A172 (cell line): ENCODE data around the gene PSMC3. TPM values are rescaled to one million over a fixed set of nuclear protein-coding genes. Genes with fewer than 3 reads are reported as not detected.
A peak's percentile ranks its signal among the peaks of the same experiment; 100 is the strongest.

ENCODE experiments used
- DNase-seq: peaks from one replicate; pipeline ENCODE4 v3.0.0-alpha.2; 2015; ENCODE audit warnings: low spot score
- total RNA-seq: library from RNA; depleted of rRNA; stranded (reverse); fragments of >200 nt; shearing (Covaris generic); gene quantifications from 2 replicates; pipeline ENCODE4 v1.2.3, GENCODE V29; 2014

PSMC3 gene
- total RNA-seq, 1 experiment from 2014 or later: 665 TPM

DNA sequence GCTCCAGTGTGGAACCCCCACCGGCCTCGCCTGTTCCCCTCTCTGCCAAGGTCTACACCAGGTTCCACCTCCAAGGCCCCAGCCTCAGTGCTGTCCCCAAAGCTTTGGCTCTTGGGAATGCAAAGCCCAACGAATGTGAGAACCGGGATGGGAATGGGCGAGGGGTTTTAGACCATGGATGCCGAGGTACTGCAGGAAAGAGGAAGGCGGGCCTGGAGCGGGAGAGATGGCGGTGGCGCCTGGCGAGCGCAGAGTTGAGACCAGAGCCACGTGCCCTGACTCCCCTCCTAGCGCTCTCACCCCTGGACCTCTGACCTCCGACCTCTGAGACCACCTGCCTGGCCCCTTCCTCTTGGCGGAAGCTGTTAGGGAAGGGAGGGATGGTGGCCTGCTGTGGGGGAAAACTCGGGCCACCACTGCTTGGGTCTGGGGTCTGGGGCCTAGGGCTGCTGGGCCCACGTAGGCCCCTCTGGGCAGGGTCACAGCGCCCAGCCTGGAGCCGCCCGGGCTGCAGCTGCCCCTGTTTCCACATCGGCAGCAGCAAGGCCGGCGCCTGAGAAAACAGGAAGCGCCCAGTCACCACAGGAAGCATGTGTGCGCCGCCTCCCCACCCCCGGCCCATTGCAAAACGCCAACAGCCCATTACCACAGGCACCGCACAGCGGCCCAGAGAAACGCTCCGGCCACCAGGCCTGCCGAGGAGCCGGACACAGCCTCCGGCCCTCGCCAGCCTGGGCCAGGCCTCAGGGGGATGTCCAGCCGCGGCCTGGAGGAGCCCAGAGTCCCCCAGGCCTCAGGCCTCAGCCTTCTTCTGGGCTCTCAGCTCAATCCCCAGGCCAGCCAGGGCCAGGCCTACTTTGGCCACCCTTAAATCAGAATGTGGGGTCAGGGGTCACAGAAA, 31.7 kb downstream of the PSMC3 start:
- DNase-seq: no peak

- DNase-seq: no peak
Observed at GRCh38 chr11:47394050-47394321, 32.3 kb downstream of the PSMC3 start.

GRCh38 chr11:47393163-47394049, 32.8 kb downstream of the PSMC3 start:
- peak; percentile 43 for DNase-seq

- DNase-seq: no peak
Observed at GRCh38 chr11:47392546-47393162, 33.6 kb downstream of the PSMC3 start.

DNA sequence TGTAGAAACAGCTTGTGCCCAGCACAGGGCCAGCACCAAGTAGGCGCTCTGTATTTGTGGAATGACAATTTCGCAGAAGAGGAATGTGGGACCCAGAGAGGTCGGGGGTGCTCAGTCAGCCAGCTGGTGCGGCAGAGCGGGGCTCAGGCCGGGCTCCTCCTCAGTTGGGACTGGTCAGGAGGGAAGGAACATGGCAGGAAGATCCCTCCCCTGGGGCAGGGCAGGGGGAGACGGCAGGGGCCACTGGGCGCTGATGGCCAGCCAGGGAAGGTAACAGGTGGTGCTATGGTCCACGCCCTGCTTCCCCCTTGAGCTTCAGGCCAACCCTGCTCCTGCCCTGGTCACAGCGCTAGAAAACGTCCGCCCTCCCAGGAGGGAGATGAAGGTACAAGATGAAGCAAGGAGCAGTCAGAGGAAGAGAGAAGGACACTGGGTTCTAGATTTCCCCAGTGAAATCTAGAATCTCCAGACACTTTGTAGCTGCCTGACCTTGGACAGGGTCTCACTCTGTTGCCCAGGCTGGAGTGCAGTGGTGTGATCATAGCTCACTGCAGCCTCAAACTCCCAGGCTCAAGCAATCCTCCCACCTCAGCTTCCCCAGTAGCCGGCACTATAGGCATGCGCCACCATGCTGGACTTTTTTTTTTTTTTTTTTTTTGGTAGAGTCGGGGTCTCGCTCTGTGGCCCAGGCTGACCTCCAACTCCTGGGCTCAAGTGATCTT, 34.4 kb downstream of the PSMC3 start:
- DNase-seq: no peak

DNA sequence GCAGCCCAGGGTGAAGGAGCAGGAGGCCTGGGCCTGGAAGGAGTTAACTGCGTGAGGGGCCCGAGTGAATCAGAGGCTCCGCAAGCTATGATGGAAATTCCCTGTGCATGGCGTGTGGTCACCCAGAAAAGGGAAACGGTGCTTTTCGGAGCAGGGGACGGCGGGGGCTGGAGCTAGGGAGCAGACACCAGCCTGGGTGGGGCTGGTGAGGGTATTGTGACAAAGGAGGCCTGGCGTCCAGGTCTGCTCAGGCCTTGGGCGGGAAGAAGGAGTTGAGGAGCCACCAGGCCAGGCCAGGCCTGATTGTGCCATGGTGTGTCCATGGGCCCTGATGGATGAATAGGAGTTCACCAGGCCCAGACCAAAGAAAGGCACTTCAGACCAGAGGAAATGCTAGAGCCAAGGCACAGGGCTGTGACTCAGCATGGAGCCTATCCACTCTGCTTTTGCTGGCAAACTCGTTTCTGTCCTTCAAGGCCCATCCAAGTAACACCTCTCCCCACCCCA, 35.1 kb downstream of the PSMC3 start:
- no peak for DNase-seq

DNA sequence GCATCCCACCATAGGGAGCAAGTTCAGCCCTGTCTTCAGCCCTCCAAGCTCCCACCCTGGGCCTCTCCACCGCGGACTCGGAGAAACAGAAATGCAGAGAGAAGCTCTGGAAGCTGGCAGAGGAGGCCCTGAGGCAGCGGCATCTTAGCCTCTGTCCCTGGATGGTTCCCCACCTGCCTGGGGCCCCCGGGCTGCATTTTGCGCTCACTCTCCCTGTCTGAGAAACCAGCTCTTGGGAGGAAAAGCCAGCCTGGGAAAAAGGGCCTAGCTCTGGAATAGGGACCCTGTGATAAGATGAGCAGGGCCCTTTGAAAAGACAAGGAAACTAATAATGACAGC, 35.8 kb downstream of the PSMC3 start:
- no peak for DNase-seq

DNA sequence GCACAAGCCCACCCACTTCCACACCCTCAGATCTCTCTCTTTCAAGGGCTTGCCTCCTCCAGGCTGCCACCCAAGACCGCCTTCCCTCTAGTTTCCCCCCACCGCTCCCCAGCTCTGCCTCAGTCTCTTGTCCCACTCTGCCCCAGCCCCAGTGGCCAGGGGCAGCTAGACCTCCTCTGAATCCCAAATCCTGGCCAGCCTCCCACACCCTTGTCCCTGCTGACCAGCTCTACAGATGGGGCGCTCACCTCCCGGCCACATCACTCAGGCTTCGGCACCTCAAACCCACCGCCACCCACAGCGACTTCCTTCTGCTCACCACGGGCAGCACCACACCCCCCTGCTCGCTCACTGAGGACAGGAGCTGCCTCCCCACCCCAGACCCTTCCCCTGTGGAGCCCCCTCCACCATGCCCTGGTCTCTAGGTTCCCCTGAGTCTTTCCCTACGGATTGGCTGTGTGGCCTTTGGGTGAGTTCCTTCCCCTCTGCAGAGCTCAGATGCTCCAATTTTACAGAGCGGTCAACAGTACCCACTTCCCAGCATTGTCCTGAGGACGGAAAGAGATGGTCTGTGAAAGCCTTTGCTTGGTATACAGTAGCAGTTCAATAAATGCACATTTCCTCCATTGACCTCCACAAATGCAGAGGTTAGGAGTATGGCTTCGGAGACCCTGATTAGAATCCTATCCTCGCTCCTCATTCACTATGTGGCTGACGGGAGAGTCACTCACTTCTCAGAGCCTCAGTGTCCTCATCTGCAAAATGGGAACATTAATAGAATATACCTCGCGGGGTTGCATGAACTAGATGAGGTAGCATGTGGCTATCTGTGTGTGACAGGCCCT, 36.4 kb downstream of the PSMC3 start:
- DNase-seq: no peak

DNA sequence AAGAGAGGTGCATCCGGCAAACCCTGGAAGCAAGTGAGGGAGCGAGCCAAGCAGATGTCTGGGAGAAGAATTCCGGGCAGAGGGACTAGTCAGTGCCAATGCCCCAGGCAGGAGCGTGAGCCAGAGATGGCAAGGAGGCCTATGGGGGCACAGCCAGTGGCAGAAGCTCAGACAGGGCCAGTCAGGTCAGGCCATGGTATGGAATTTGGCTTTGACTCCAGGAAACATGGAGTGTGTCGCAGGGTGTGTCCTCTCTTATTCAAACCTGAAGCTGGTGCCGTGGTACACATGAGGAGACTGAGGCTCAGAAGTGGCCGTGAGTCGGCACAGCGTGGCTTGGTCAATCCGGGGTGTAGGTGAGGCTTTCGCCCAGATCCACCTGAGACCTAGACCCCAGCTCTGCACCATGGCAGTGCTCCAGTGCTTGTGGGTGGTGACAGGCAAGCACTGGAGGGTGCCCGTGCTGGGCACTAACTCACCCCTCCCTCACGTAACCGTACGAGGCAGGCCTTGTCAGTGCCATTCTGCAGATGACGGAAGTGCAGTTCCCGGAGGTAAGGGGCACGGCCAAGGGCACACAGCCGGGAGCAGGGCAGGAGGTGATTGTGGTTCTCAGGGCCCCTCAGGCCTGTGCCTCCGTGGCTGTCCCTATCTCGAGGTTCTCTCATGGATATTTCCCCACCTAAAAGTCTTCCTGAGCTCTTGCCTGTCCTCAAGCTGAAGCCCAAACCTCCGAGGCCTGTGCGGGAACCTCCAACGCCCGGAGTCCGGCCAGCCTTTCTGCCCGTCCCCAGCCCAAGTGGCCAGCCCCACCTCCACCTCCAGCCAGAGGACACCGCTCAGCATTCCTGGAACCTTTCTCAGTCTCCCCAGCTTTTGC, 37.3 kb downstream of the PSMC3 start:
- DNase-seq: no peak

GRCh38 chr11:47387944-47388696, 38.1 kb downstream of the PSMC3 start:
- no peak for DNase-seq

DNA sequence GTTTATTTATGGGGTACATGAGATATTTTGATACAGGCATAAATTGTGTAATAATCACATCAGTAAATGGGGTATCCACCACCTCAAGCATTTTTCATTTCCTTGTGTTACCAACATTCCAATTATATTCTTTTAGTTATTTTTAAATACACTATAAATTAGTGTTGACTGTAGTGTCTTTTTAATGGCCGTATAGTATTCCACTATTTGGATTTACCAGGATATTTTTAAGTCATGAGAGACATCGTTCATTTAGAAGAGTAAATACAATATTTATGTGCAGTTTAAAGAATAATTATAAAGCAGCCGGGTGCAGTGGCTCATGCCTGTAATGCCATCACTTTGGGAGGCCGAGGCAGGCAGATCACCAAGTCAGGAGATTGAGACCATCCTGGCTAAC, 41.7 kb downstream of the PSMC3 start:
- DNase-seq: no peak

DNA sequence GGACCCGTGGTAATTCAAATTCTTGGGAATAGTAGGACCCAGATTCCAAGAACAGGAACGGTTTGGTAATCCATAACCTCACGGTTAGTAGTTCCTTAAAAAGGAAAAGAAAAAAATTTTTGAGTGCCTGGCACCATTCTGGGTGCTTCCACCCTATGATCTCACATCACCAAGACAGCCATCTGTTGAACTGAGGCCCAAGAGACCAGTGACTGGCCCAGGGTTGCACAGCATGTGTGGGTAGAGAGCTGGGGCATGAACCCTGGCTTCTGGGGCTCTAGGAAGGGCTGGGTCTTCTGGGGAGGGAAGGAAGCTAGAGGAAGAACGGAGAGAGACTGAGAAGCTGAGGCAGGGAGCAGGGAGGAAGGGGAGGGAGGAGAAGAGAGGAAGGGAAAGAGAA, 43.2 kb downstream of the PSMC3 start:
- no peak for DNase-seq

DNA sequence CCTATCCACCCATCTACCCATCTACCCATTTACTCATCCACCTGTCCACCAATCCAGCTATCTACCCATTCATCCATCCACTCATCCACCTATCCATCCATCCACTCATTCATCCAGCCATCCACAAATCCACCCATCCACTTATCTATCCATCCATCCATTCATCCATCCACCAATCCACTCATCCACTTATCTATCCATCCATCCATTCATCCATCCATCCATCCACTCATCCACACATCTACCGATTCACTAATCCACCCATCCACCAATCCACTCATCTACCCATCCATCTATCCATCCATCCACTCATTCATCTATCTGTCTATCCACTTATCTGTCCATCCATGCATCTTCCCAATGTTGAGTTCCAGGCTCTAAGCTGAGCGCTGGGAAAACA, 46.2 kb downstream of the PSMC3 start:
- no peak for DNase-seq

DNA sequence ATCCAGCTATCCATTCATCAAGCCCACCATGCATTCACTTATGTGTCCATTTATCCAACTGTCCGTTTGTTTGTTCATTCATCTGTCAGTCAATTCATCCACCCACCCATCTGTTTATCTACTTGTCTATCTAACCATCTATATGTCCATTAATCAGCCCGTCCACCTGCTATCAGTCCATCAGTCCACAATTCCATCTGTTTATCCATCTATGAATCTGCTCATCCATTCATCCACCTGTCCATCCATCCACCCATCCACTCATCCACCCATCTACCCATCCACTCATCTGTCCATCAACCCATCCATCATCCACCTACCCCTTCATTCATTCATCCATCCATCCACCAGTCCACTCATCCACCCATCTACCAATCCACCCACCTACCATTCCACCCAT, 46.9 kb downstream of the PSMC3 start:
- no peak for DNase-seq

DNA sequence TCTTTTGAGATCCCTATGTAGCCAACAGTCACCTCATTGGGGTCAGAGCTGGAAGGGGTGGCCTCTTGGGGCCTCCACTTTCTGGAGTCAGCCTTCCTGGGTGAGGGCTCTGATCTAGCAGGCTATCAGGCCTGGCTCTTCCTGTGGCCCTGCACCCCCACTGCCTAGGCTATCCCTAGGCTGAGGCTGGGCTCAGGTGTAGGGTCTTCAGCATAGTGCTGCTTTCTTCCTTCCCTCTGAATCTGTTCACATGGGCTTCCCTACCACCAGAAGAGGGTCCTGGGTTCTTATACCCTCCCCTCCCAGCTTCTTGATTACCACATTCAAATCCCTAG, 47.4 kb downstream of the PSMC3 start:
- no peak for DNase-seq

- no peak for DNase-seq
Observed at GRCh38 chr11:47378010-47378835, 48.0 kb downstream of the PSMC3 start, which contains the start of gene SPI1. Gene SPI1 (minus strand): TSS chr11:47378547. CDS start chr11:47378353, 194 bp downstream.

DNA sequence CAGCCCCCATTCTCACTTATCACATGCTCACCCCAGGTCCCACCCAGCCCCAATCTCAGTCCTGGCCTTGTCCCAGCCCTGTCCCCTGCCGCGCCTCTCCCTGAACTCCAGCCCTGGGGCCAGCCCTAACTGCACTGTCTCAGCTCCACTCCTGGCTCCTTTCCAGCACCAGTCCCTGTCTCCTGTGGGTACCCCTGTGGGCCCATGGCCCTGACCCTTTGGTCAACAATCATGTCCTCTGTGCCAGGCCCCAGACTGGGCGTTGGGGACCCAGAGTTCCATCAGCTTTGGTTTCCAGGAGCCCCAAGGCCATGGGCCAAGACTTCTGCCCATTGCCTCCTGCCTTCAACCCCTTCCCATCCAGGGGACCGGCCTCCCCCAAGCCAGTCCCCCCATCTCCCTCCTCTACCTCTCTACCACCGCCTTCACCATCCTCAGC, 48.6 kb downstream of the PSMC3 start:
- no peak for DNase-seq
